ENCODE results near the gene BRMS1L. TPM values are rescaled to one million over a fixed set of nuclear protein-coding genes. Genes with fewer than 3 reads are reported as not detected.

Gene BRMS1L
- total and polyA plus RNA-seq, 2 of the 4 experiments (the other 2 are of a cell fraction), result 1.8 to 6.2 TPM

DNA sequence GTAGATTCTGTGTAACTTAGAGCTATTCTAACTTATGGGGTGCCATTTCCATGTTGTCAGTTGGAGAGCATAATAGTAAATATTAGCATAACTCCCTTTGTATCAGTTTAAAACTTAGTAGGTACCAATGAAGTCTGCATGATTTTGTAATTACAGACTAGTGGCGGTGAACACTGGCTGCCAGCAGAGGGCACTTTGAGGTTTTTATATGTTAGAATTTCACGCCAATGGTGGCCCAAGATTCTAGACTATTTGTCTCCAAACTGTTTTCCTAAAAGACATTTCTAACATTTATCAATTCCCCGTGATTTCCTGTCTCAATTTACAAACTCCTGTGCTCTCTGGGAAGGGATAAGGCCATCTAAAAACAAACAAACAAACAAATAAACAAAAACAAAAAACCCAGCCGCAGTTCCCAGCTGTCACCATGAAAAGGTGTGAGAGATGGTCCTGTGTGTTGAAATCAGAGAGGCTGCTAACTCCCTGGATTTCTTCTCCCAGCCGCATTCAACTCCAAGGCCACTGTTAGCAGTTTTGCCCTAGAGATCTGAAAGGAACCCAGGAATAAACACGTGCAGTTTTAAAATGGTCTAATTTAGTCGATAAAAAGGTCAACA is 57.6 kb downstream of the BRMS1L start:
- H4K91ac ChIP-seq (ENCODE audit: insufficient read depth, low read depth, low read length), result no peak overlapping the region
- H4K8ac ChIP-seq (ENCODE audit: low read depth in 2 of 2, low read length in 2 of 2), result no peak overlapping the region
- no peak overlapping the region for H2AFZ ChIP-seq (replicated peaks; ENCODE audit: low read length, poor library complexity)
- dilution Hi-C loops (cut with HindIII; ENCODE audit: low sequenced_read_pairs, unreplicated experiment) (no loop called here), in situ Hi-C loops (cut with MboI; ENCODE audit: low sequenced_read_pairs) (no loop called here), intact Hi-C loops (cut with micrococcal nuclease) (loop anchor here (2.0 to 5.0 kb wide), 3 partner anchors 189 to 1059 kb away; no protein-coding TSS in a partner anchor)
- ChIA-PET CTCF (interaction anchor here (0.6 to 1.5 kb wide), 6 partner anchors 13 to 1832 kb away, joined by 3 to 6 read pairs (median 3); no protein-coding TSS in a partner anchor), POLR2A (ENCODE audit: unreplicated experiment) (interaction anchor here (0.6 kb wide), 1 partner anchor 1804 kb away, joined by 3 read pairs; no protein-coding TSS in a partner anchor)
- H3K4ac ChIP-seq (ENCODE audit: low read depth, low read length), result no peak overlapping the region
- peak; percentile 18 for DNase-seq
- no peaks in the 10 kb centered on the region; the same call in 1 of the 2 replicates for H3K27me3 ChIP-seq (ENCODE audit: control insufficient read depth, insufficient read depth, low read length)
- peaks cover 2% of the 10 kb centered on the region for H3K4me1 ChIP-seq (ENCODE audit: control insufficient read depth, insufficient read depth, low read length)
- no peak overlapping the region for H3K9ac ChIP-seq (ENCODE audit: low read depth, low read length)
- H2AK9ac ChIP-seq (replicated peaks; ENCODE audit: low read depth, low read length, poor library complexity), result no peak overlapping the region
- no peak overlapping the region for H3K56ac ChIP-seq (ENCODE audit: extremely low read depth, insufficient read depth, low read length)
- H3K36me3 ChIP-seq (ENCODE audit: control insufficient read depth, insufficient read depth, low read length), result no peaks in the 10 kb centered on the region
- no peak overlapping the region for H2BK5ac ChIP-seq (ENCODE audit: low read depth, low read length, poor library complexity, severe bottlenecking)
- no peak overlapping the region for H3K14ac ChIP-seq (replicated peaks; ENCODE audit: low read depth, low read length)
- no peaks in the 10 kb centered on the region for H3K9me1 ChIP-seq (ENCODE audit: insufficient read depth, low read length)
- no peak overlapping the region for H2AK5ac ChIP-seq (ENCODE audit: low read depth, low read length)
- no peaks in the 10 kb centered on the region for H3K9me3 ChIP-seq (ENCODE audit: control insufficient read depth, insufficient read depth, low read length)
- H2BK120ac ChIP-seq (ENCODE audit: low read depth, low read length), result no peak overlapping the region
- TF ChIP-seq BHLHE40 (IDR thresholded peaks at IDR 0.05; ENCODE audit: low read depth, low read length) (no peak), CHD1 (IDR thresholded peaks at IDR 0.05; ENCODE audit: low read depth, low read length) (no peak), MAZ (IDR thresholded peaks at IDR 0.05; ENCODE audit: borderline replicate concordance, low read depth, low read length) (no peak), RAD21 (IDR thresholded peaks at IDR 0.05; ENCODE audit: low read length) (peak; percentile 33), FOS (IDR thresholded peaks at IDR 0.05; ENCODE audit: low read depth, low read length) (no peak), MXI1 (IDR thresholded peaks at IDR 0.05; ENCODE audit: borderline replicate concordance, low read depth, low read length) (no peak), RCOR1 (IDR thresholded peaks at IDR 0.05; ENCODE audit: insufficient replicate concordance, low read length) (no peak), CEBPB (IDR thresholded peaks at IDR 0.05; ENCODE audit: low read depth, low read length) (no peak), SMC3 (IDR thresholded peaks at IDR 0.05; ENCODE audit: low read depth, low read length) (peak; percentile 46; the same call in 1 of the 2 replicates)
- TF ChIP-seq, protein P1, sequence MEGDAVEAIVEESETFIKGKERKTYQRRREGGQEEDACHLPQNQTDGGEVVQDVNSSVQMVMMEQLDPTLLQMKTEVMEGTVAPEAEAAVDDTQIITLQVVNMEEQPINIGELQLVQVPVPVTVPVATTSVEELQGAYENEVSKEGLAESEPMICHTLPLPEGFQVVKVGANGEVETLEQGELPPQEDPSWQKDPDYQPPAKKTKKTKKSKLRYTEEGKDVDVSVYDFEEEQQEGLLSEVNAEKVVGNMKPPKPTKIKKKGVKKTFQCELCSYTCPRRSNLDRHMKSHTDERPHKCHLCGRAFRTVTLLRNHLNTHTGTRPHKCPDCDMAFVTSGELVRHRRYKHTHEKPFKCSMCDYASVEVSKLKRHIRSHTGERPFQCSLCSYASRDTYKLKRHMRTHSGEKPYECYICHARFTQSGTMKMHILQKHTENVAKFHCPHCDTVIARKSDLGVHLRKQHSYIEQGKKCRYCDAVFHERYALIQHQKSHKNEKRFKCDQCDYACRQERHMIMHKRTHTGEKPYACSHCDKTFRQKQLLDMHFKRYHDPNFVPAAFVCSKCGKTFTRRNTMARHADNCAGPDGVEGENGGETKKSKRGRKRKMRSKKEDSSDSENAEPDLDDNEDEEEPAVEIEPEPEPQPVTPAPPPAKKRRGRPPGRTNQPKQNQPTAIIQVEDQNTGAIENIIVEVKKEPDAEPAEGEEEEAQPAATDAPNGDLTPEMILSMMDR (conservative IDR thresholded peaks at IDR 0.05; ENCODE audit: low read depth, low read length), result peak; percentile 65
- no peak overlapping the region for H3K4me3 ChIP-seq (ENCODE audit: insufficient read depth, low read depth, low read length)
- no CpG with 5 or more reads among the region's 7 CpGs for WGBS, 2 experiments (ENCODE audit: extremely low coverage in 2 of 2, insufficient read length in 1 of 2)
- no peak overlapping the region for H4K5ac ChIP-seq (ENCODE audit: low read depth, low read length)
- no peak overlapping the region for H2BK20ac ChIP-seq (ENCODE audit: low read depth, low read length)
- no peak overlapping the region for H3K4me2 ChIP-seq (ENCODE audit: low read depth, low read length)
- no peak overlapping the region for H3K18ac ChIP-seq (ENCODE audit: low read depth, low read length)
- no peak overlapping the region for H2BK15ac ChIP-seq (ENCODE audit: low read depth, low read length)
- H3K79me1 ChIP-seq (ENCODE audit: low read depth in 1 of 2, low read length in 2 of 2), result no peaks in the 10 kb centered on the region
- H3K23ac ChIP-seq (ENCODE audit: low read depth, low read length), result no peak overlapping the region
- H3K27ac ChIP-seq (ENCODE audit: insufficient read depth, low read length), result no peak overlapping the region
- no TSS peak for BruUV-seq (replicated peaks)
- peak; percentile 59 for ATAC-seq (ENCODE audit: low read depth)
- peaks cover 2% of the 10 kb centered on the region; the same call in 1 of the 2 replicates for H4K20me1 ChIP-seq (ENCODE audit: insufficient read depth, low read length)

Measured in IMR-90 (cell line).